ENCODE results near the gene RTL9.
"Not testable (repeated sequence)": the region's sequence is repeated elsewhere in the genome, so short reads cannot be mapped to it uniquely, and the experiment has no call there.

Gene RTL9

GRCh38 chrX:110346681-110347080 lies 12.0 kb upstream of the RTL9 start:
- no peak for DNase-seq

- DNase-seq = no peak
These were observed 625 bp downstream of the RTL9 start for GRCh38 chrX:110359273-110359672.

- DNase-seq = no peak
These were observed 4.6 kb downstream of the RTL9 start for GRCh38 chrX:110363244-110363643.

GRCh38 chrX:110373310-110373709 lies 14.7 kb downstream of the RTL9 start:
- no peak for DNase-seq

GRCh38 chrX:110374559-110374958 lies 15.9 kb downstream of the RTL9 start:
- no peak for DNase-seq

DNA sequence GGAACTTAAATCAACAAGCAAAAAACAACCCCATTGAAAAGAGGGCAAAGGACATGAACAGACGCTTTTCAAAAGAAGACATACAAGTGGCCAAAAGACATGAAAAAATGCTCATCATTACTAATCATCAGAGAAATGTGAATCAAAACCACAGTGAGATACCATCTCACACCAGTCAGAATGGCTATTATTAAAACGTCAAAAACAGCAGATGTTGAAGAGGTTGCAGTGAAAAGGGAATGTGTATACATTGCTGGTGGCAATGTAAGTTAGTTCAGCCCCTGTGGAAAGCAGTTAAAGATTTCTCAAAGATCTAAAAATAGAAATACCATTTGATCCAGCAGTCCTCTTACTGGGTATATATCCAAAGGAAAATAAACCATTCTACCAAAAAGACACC lies 22.6 kb downstream of the RTL9 start:
- no peak for DNase-seq

DNA sequence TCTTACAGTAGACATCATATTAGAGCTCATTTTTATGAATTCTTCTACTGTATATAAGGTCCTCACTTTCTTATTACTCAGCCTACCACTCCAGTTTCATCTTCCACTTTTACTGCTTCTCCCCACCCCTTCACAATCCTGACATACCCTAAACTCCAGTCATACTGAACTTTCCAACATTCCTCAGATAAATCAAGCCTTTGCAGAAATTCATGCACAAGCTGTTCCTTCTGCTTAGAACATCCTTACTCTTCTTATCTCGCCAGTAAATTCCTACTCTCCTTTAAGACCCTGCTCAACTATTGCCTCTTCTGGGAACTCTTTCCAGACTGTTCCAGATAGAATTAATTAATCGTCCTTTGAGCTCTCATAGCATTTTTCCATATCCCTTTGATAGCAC lies 24.8 kb downstream of the RTL9 start:
- no peak for DNase-seq

GRCh38 chrX:110384490-110384889 lies 25.8 kb downstream of the RTL9 start:
- DNase-seq = no peak

GRCh38 chrX:110389570-110389969 lies 30.9 kb downstream of the RTL9 start:
- no peak for DNase-seq

DNA sequence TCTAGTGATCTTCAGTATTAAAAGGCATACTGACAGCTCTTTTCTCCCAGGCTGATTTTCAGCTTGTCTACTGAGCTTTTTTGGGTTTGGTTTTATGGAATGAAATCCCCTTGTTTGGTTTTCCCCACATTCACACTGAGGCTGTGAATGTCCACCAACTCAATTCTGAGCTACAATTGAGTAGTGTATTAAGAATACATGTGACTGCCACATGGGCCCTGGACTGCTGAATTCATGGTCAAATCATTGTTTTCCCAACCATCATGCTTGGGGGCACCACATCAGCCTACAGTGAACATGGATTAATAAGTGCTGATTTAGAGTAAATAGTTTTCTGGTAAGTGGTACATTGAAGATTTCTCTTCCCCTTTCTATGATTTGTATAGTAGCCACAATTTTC lies 32.4 kb downstream of the RTL9 start:
- no peak for DNase-seq

- no peak for DNase-seq
These were observed 36.0 kb downstream of the RTL9 start for GRCh38 chrX:110394651-110395050.

DNA sequence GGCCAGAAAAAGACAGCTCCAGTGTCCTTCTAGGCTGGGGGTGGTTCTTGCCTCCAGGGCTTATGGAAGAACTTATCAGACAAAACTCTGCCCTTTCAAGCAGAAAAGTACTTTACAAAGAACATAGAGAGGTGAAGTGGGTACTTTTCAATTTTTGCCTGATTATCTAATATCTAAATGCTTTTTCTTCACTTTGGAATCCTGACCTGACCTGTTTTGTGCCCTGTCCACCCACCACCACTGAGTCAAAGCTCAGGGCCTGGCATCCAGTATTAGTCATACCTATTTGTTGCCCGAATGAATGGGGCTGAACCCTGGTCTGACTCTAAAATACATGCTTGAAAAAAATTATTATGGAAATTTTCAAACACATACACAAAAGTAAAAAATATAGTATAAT lies 37.2 kb downstream of the RTL9 start:
- no peak for DNase-seq

GRCh38 chrX:110396735-110397134 lies 38.1 kb downstream of the RTL9 start:
- no peak for DNase-seq

- DNase-seq = no peak
These were observed 38.7 kb downstream of the RTL9 start for GRCh38 chrX:110397339-110397738.

DNA sequence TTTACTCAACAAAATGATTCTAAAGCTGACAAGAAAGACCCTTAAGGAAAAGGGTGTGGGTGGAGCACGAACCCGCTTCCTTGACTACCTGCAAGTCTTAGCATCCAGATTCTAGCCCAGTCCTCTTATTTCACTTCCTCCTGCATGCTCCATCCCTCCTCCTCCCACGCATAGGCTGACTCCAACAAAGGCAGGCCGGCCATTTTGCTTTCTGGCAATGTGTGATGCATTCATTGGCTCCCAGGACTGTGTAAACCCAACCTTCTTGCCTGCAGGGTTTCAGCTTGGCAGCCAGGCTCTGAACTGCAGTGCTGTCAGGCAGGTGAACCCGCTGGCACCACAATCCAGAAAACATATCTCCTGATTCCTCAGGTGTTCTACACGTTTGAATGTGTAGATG lies 39.3 kb downstream of the RTL9 start:
- DNase-seq = no peak

GRCh38 chrX:110399497-110399896 lies 40.8 kb downstream of the RTL9 start:
- no peak for DNase-seq

- no peak for DNase-seq
These were observed 41.3 kb downstream of the RTL9 start for GRCh38 chrX:110399966-110400365.

DNA sequence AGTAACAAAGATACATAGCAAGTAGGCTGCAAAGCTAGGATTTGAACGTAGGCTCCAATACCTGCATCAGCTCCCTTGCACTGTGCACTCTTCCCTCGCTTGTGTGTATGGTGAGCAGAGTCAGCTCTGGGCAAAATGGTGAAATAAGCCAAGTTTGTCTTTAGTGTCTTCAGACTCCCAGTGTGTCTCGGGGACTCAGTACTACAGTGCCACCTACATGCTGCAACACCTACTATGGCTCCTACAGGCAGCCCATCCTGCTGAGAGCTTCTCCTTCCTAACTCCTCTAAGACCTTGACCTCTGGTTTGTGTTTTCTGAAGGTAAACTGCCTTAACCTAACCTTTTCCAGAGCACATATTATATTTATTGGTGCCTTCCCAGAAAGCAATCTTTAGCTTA lies 42.5 kb downstream of the RTL9 start:
- DNase-seq = no peak

DNA sequence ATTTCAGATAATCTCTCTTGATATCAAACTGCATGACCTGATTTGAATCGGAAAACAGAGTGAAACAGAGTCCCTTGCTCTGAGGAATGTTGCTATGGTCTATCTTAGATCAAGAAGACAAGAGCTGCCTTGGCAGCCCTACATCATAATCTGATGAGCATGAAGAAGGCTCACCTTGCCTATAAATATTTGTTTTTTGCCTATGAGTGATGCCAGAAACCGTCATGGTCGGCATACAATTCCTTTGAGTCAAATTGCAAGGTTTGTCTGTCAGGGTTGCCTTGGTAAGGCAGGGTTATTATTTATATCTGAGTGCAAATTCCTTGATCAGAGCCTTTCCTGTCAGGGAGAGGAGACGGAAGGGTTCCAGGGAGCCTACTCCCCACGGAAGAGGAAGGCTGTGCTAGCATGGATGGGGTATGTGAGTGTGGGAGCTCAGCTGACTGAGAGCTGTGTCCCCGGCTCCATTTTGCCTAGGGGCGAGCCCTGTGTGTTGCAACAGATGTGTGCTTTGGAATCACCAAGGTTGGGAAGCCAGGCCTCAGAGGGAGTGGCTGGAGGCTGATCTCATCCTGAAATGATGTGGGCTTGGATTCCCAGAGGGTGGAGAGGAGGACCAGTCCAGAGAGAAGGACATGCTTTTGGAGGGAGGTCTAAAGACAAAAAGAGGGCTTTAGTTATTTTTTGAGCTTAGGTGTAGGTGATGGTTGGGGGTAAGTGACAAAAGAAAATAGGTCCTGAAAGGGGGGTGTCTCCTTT lies 43.6 kb downstream of the RTL9 start:
- DNase-seq = no peak

- no peak for DNase-seq
These were observed 44.2 kb downstream of the RTL9 start for GRCh38 chrX:110402850-110403221.

- no peak for DNase-seq
These were observed 45.0 kb downstream of the RTL9 start for GRCh38 chrX:110403441-110404238.

- DNase-seq = no peak
These were observed 45.7 kb downstream of the RTL9 start for GRCh38 chrX:110404376-110404775.

GRCh38 chrX:110406250-110406649 lies 47.6 kb downstream of the RTL9 start:
- DNase-seq = not testable (repeated sequence)

DNA sequence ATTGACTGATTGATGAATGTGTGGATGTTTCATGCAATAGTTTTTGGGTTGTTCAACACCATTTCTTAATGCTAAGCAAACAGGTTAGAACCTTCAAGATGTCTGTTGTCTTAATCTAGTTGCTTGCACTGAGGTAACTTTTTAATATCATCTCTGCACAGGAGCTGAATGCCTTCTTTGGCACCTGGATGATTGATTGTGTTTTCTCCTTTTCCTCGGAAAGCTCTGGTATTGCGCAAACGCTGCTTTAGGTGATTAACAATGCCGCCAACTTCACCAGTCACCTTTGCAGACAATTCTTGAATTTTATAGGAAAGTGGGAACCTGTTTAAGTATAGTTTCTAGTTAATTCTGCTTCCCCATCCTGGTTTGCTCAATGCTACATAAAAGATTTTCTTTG lies 48.2 kb downstream of the RTL9 start:
- DNase-seq = no peak
